HG02798 (cell line): ENCODE results near the gene ULBP3.
"Not testable (repeated sequence)": the region's sequence is repeated elsewhere in the genome, so short reads cannot be mapped to it uniquely, and the experiment has no call there.

Source experiments
- ATAC-seq: cut with Tn5 transposase; IDR thresholded peaks from one replicate; pipeline ENCODE4 v1.9.1; 2021; ENCODE audit warnings: mild to moderate bottlenecking; ENCODE audit not compliant: unreplicated experiment, poor library complexity

Gene ULBP3

GRCh38 chr6:150044621-150045145 lies 24.2 kb downstream of the ULBP3 start:
- no peak for ATAC-seq

- ATAC-seq, result no peak
These were observed 25.2 kb downstream of the ULBP3 start for GRCh38 chr6:150043501-150044412.

GRCh38 chr6:150043096-150043495 lies 25.8 kb downstream of the ULBP3 start:
- ATAC-seq, result no peak

- no peak for ATAC-seq
These were observed 30.5 kb downstream of the ULBP3 start for GRCh38 chr6:150038202-150039062.

GRCh38 chr6:150037526-150038201 lies 31.3 kb downstream of the ULBP3 start:
- no peak for ATAC-seq

- no peak for ATAC-seq
These were observed 32.8 kb downstream of the ULBP3 start for GRCh38 chr6:150036081-150036480.

GRCh38 chr6:150033207-150033771 lies 35.6 kb downstream of the ULBP3 start:
- no peak for ATAC-seq

- ATAC-seq, result no peak
These were observed 36.3 kb downstream of the ULBP3 start for GRCh38 chr6:150032598-150032997.

GRCh38 chr6:150030611-150031010 lies 38.3 kb downstream of the ULBP3 start:
- no peak for ATAC-seq

GRCh38 chr6:150029749-150030148 lies 39.2 kb downstream of the ULBP3 start:
- ATAC-seq, result no peak

GRCh38 chr6:150029276-150029675 lies 39.6 kb downstream of the ULBP3 start:
- ATAC-seq, result no peak

- no peak for ATAC-seq
These were observed 40.1 kb downstream of the ULBP3 start for GRCh38 chr6:150028799-150029198.

GRCh38 chr6:150027806-150028565 lies 40.9 kb downstream of the ULBP3 start:
- no peak for ATAC-seq

- no peak for ATAC-seq
These were observed 41.7 kb downstream of the ULBP3 start for GRCh38 chr6:150026976-150027805.

- no peak for ATAC-seq
These were observed 43.6 kb downstream of the ULBP3 start, which contains the start of gene RAET1L for GRCh38 chr6:150025201-150025917. RAET1L (minus strand) TSS chr6:150025532; CDS start chr6:150025471, 61 bp downstream.

GRCh38 chr6:150024646-150025155 lies 44.2 kb downstream of the ULBP3 start:
- no peak for ATAC-seq

- not testable (repeated sequence) for ATAC-seq
These were observed 44.9 kb downstream of the ULBP3 start for GRCh38 chr6:150024021-150024420.
